Karpas-422 (cell line): Measurements from ENCODE around the gene KCMF1. TPM values are rescaled to one million over a fixed set of nuclear protein-coding genes. Genes with fewer than 3 reads are reported as not detected.

ENCODE experiments used
- DNase-seq: peaks from one replicate; pipeline ENCODE4 v3.0.0-alpha.2; 2015
- H2AFZ ChIP-seq: fragments of 200-600 bp; sonication (generic); 2 replicates; pipeline ENCODE4 v1.6.1; 2014; ENCODE audit warnings: antibody characterized with exemption, low read length, mixed read lengths
- H3K27ac ChIP-seq: fragments of 200-600 bp; sonication (generic); 2 replicates; pipeline ENCODE4 v1.5.1; 2014; ENCODE audit warnings: mild to moderate bottlenecking, low read length, moderate library complexity
- H3K27me3 ChIP-seq: fragments of 200-600 bp; sonication (generic); 2 replicates; pipeline ENCODE4 v1.6.1; 2014; ENCODE audit warnings: low read length, mixed read lengths
- H3K36me3 ChIP-seq: fragments of 200-600 bp; sonication (generic); 2 replicates; pipeline ENCODE4 v1.6.1; 2014; ENCODE audit warnings: low read length, mixed read lengths; ENCODE audit not compliant: insufficient read depth
- H3K4me1 ChIP-seq: fragments of 200-600 bp; sonication (generic); 2 replicates; pipeline ENCODE4 v1.6.1; 2014; ENCODE audit warnings: mild to moderate bottlenecking, low read length, mixed read lengths
- H3K4me2 ChIP-seq: fragments of 200-600 bp; sonication (generic); 2 replicates; pipeline ENCODE4 v1.6.1; 2014; ENCODE audit warnings: low read length, low read depth, mild to moderate bottlenecking; ENCODE audit not compliant: poor library complexity, severe bottlenecking
- H3K4me3 ChIP-seq: fragments of 200-600 bp; sonication (generic); 2 replicates; pipeline ENCODE4 v1.5.1; 2014; ENCODE audit warnings: mild to moderate bottlenecking, antibody characterized with exemption, low read length, mixed read lengths
- H3K79me2 ChIP-seq: fragments of 200-600 bp; sonication (generic); 2 replicates; pipeline ENCODE4 v1.6.1; 2014; ENCODE audit warnings: mild to moderate bottlenecking, low read length, mixed read lengths
- H3K9ac ChIP-seq: fragments of 200-600 bp; sonication (generic); 2 replicates; pipeline ENCODE4 v1.6.0; 2014; ENCODE audit warnings: low read length
- H3K9me2 ChIP-seq: fragments of 200-600 bp; sonication (generic), shearing (Covaris generic); replicated peaks from 2 replicates; pipeline ENCODE4 v1.6.0; 2014; ENCODE audit warnings: mild to moderate bottlenecking, low read length, moderate library complexity; ENCODE audit not compliant: insufficient read depth
- H3K9me3 ChIP-seq: fragments of 300-700, 200-600 bp; sonication (generic); 2 replicates; pipeline ENCODE4 v1.6.1; 2014; ENCODE audit warnings: low read length, mixed read lengths
- H4K20me1 ChIP-seq: fragments of 200-600 bp; sonication (generic); 2 replicates; pipeline ENCODE4 v1.6.1; 2014; ENCODE audit warnings: mild to moderate bottlenecking, antibody characterized with exemption, low read length, low read depth; ENCODE audit not compliant: insufficient read depth
- total RNA-seq: library from RNA; depleted of rRNA; stranded (reverse); fragments of >200 nt; shearing (Covaris generic); gene quantifications from 2 replicates; pipeline ENCODE4 v1.2.3, GENCODE V29; 2014; ENCODE audit warnings: low replicate concordance

The KCMF1 gene
- total RNA-seq, 1 experiment from 2014 or later = 104 TPM

GRCh38 chr2:84965827-84966226 is 5.1 kb upstream of the KCMF1 start:
- Histone ChIP-seq H2AFZ (no peak overlapping the region), H3K27me3 (no peaks in the 10 kb centered on the region), H3K4me2 (no peak overlapping the region), H3K4me1 (peaks cover 18% of the 10 kb centered on the region), H3K79me2 (peaks cover 51% of the 10 kb centered on the region), H3K36me3 (peaks cover 37% of the 10 kb centered on the region), H4K20me1 (0 out of 2 replicates have a peak, but pooled peaks cover 2% of the 10 kb centered on the region), H3K9me3 (no peaks in the 10 kb centered on the region), H3K27ac (no peak overlapping the region), H3K9ac (no peak overlapping the region), H3K4me3 (no peak overlapping the region), H3K9me2 (no peaks in the 10 kb centered on the region)
- DNase-seq = no peak

DNA sequence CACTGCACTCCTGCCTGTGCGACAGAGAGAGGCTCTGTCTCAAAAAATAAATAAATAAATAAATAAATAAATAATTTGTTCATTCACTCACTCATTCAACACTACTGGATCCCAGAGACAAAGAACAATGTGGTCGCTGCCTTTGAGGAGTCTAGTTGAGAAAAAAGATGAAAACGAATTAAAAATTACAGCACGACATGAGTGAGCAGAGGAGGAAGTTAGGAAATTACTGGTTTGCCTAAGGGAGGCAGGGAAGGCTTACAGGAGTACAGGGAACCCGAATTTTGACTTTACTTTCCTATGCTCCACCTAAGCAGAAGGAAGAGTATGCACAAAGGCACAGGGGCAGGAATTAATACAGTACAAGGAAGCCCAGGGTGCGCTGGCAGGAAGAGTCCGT is 4.2 kb upstream of the KCMF1 start:
- no peak overlapping the region for H2AFZ ChIP-seq
- no peak overlapping the region for H3K27ac ChIP-seq
- H3K36me3 ChIP-seq = peaks cover 34% of the 10 kb centered on the region
- no peaks in the 10 kb centered on the region for H3K9me2 ChIP-seq
- no peak overlapping the region for H3K4me2 ChIP-seq
- H3K27me3 ChIP-seq = no peaks in the 10 kb centered on the region
- no peak for DNase-seq
- peaks cover 55% of the 10 kb centered on the region for H3K79me2 ChIP-seq
- no peak overlapping the region for H3K4me3 ChIP-seq
- no peak overlapping the region for H3K9ac ChIP-seq
- 0 out of 2 replicates have a peak, but pooled peaks cover 2% of the 10 kb centered on the region for H4K20me1 ChIP-seq
- no peaks in the 10 kb centered on the region for H3K9me3 ChIP-seq
- H3K4me1 ChIP-seq = peaks cover 18% of the 10 kb centered on the region

- Histone ChIP-seq H4K20me1 (peaks cover 23% of the 10 kb centered on the region), H3K36me3 (peaks cover 21% of the 10 kb centered on the region), H3K79me2 (peaks cover 72% of the 10 kb centered on the region), H3K9ac (peak overlapping the region; percentile 99), H3K4me2 (peak overlapping the region; percentile 83), H3K4me3 (peak overlapping the region; percentile 72), H2AFZ (no peak overlapping the region), H3K9me2 (no peaks in the 10 kb centered on the region), H3K4me1 (peaks cover 34% of the 10 kb centered on the region), H3K27me3 (no peaks in the 10 kb centered on the region), H3K27ac (peak overlapping the region; percentile 86), H3K9me3 (no peaks in the 10 kb centered on the region)
- peak; percentile 76 for DNase-seq
Measured at GRCh38 chr2:84969511-84970209, 1.3 kb upstream of the KCMF1 start.

DNA sequence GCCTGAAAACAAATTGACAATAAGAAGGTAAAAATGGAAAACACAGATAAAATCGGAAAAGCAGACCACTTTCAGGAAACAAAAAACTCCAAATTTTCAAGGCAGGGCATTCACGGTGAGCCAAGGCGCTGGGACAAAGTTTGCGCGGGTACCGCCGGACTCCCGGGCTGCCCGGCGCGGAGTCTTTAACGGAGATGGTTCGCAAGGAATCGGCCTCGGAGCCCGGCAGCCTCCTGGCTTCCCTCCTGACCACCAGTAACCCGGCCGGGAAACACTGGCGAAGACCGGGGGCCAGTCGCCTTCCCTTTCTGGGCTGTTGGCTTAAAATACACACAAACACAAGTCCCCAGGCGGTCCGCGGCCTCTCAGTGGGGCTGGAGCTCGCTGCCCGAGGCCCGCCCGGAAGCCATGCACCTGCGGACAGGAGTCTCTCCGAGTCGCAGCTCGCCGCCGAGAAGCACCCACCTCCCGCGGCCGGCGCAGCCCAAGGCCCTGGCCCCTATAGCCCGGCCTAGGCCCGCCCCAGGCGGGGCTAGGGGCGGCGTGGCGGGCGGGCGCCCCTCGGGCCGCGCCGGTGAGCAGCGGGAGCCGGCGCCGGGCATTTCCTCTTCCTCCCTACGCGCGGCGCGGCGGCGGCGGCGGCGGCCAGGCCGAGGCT is 622 bp upstream of the KCMF1 start:
- peaks cover 41% of the 10 kb centered on the region for H3K4me1 ChIP-seq

GRCh38 chr2:84971510-84972206 is 697 bp downstream of the KCMF1 start:
- Histone ChIP-seq H4K20me1 (peaks cover 36% of the 10 kb centered on the region), H3K79me2 (peaks cover 86% of the 10 kb centered on the region), H3K27ac (peak overlapping the region; percentile 76), H3K27me3 (no peaks in the 10 kb centered on the region), H3K4me1 (peaks cover 46% of the 10 kb centered on the region), H3K9me2 (no peaks in the 10 kb centered on the region), H3K9me3 (no peaks in the 10 kb centered on the region), H2AFZ (no peak overlapping the region), H3K9ac (peak overlapping the region; percentile 88), H3K4me2 (peak overlapping the region; percentile 77), H3K4me3 (peak overlapping the region; percentile 79), H3K36me3 (peaks cover 12% of the 10 kb centered on the region)
- DNase-seq = peak; percentile 90

More for the DNA sequence above, 622 bp upstream of the KCMF1 start:
- Histone ChIP-seq H3K4me3 (peak overlapping the region; percentile 72), H3K27me3 (no peaks in the 10 kb centered on the region), H4K20me1 (peaks cover 30% of the 10 kb centered on the region), H3K9me2 (no peaks in the 10 kb centered on the region), H3K36me3 (peaks cover 15% of the 10 kb centered on the region), H3K4me2 (peak overlapping the region; percentile 83), H3K9ac (peak overlapping the region; percentile 99), H3K27ac (peak overlapping the region; percentile 86), H3K9me3 (no peaks in the 10 kb centered on the region), H2AFZ (peak overlapping the region; percentile 7; the same call in 1 of the 2 replicates), H3K79me2 (peaks cover 79% of the 10 kb centered on the region)
- peak; percentile 88 for DNase-seq

GRCh38 chr2:84972207-84972783 is 1.3 kb downstream of the KCMF1 start:
- no peak overlapping the region for H2AFZ ChIP-seq
- peak overlapping the region; percentile 77 for H3K4me2 ChIP-seq
- peak overlapping the region; percentile 88 for H3K9ac ChIP-seq
- H3K4me3 ChIP-seq = peak overlapping the region; percentile 79
- H3K27ac ChIP-seq = peak overlapping the region; percentile 76
- H3K9me3 ChIP-seq = no peaks in the 10 kb centered on the region
- no peak for DNase-seq
- H3K36me3 ChIP-seq = peaks cover 13% of the 10 kb centered on the region
- H3K9me2 ChIP-seq = no peaks in the 10 kb centered on the region
- peaks cover 46% of the 10 kb centered on the region for H3K4me1 ChIP-seq
- no peaks in the 10 kb centered on the region for H3K27me3 ChIP-seq
- H4K20me1 ChIP-seq = peaks cover 36% of the 10 kb centered on the region
- peaks cover 87% of the 10 kb centered on the region for H3K79me2 ChIP-seq

- peaks cover 43% of the 10 kb centered on the region for H4K20me1 ChIP-seq
Measured at GRCh38 chr2:84972932-84973331, 2.0 kb downstream of the KCMF1 start.

More at GRCh38 chr2:84972932-84973331, 2.0 kb downstream of the KCMF1 start:
- Histone ChIP-seq H2AFZ (no peak overlapping the region), H3K9me3 (no peaks in the 10 kb centered on the region), H3K27me3 (no peaks in the 10 kb centered on the region), H3K27ac (peak overlapping the region; percentile 76), H3K4me1 (peaks cover 46% of the 10 kb centered on the region), H3K9me2 (no peaks in the 10 kb centered on the region), H3K4me2 (peak overlapping the region; percentile 77), H3K79me2 (peaks cover 91% of the 10 kb centered on the region), H3K4me3 (peak overlapping the region; percentile 79), H3K9ac (peak overlapping the region; percentile 88), H3K36me3 (peaks cover 16% of the 10 kb centered on the region)
- no peak for DNase-seq
